Measurements from ENCODE around the gene GPRIN2.

Gene GPRIN2

GRCh38 chr10:46523119-46523961, 33.1 kb downstream of the GPRIN2 start:
- H3K9me3 ChIP-seq (ENCODE audit: low read depth, low read length) = no peaks in the 10 kb centered on the region
- H3K9ac ChIP-seq (ENCODE audit: insufficient read length) = no peak overlapping the region
- H3K27ac ChIP-seq = peak overlapping the region; percentile 91; the same call in 1 of the 2 replicates
- H3K36me3 ChIP-seq (ENCODE audit: insufficient read depth, low read length) = no peaks in the 10 kb centered on the region
- DNase-seq (ENCODE audit: low read depth, low spot score) = no peak
- no peak for TF ChIP-seq EZH2 (IDR thresholded peaks at IDR 0.05)
- no peak for TF ChIP-seq POLR2AphosphoS5 (IDR thresholded peaks at IDR 0.05; ENCODE audit: borderline replicate concordance, low read depth, low read length)
- no peak for TF ChIP-seq FOXP2 (optimal IDR thresholded peaks at IDR 0.05; ENCODE audit: control extremely low read depth, extremely low read length, insufficient read depth)
- no peak overlapping the region for H3K4me3 ChIP-seq

- no peak overlapping the region for H3K27ac ChIP-seq
- no peak for DNase-seq (ENCODE audit: low read depth, low spot score)
- no peaks in the 10 kb centered on the region for H3K36me3 ChIP-seq (ENCODE audit: insufficient read depth, low read length)
- H3K9ac ChIP-seq (ENCODE audit: insufficient read length) = no peak overlapping the region
- no peaks in the 10 kb centered on the region for H3K9me3 ChIP-seq (ENCODE audit: low read depth, low read length)
- no peak overlapping the region for H3K4me3 ChIP-seq
- no peak for TF ChIP-seq FOXP2 (optimal IDR thresholded peaks at IDR 0.05; ENCODE audit: control extremely low read depth, extremely low read length, insufficient read depth)
Measured at GRCh38 chr10:46522295-46523118, 34.0 kb downstream of the GPRIN2 start.

GRCh38 chr10:46520941-46521340, 35.5 kb downstream of the GPRIN2 start:
- no peak overlapping the region for H3K27ac ChIP-seq
- H3K9ac ChIP-seq (ENCODE audit: insufficient read length) = no peak overlapping the region
- no peak for TF ChIP-seq FOXP2 (optimal IDR thresholded peaks at IDR 0.05; ENCODE audit: control extremely low read depth, extremely low read length, insufficient read depth)
- no peak for TF ChIP-seq EZH2 (IDR thresholded peaks at IDR 0.05)
- no peak for TF ChIP-seq POLR2AphosphoS5 (IDR thresholded peaks at IDR 0.05; ENCODE audit: borderline replicate concordance, low read depth, low read length)
- no peak for DNase-seq (ENCODE audit: low read depth, low spot score)
- no peaks in the 10 kb centered on the region for H3K36me3 ChIP-seq (ENCODE audit: insufficient read depth, low read length)
- H3K4me3 ChIP-seq = no peak overlapping the region
- H3K9me3 ChIP-seq (ENCODE audit: low read depth, low read length) = no peaks in the 10 kb centered on the region

GRCh38 chr10:46520381-46520780, 36.1 kb downstream of the GPRIN2 start:
- H3K36me3 ChIP-seq (ENCODE audit: insufficient read depth, low read length) = no peaks in the 10 kb centered on the region
- H3K27ac ChIP-seq = no peak overlapping the region
- H3K4me3 ChIP-seq = no peak overlapping the region
- no peak for DNase-seq (ENCODE audit: low read depth, low spot score)
- no peaks in the 10 kb centered on the region for H3K9me3 ChIP-seq (ENCODE audit: low read depth, low read length)
- H3K9ac ChIP-seq (ENCODE audit: insufficient read length) = no peak overlapping the region
- TF ChIP-seq FOXP2 (optimal IDR thresholded peaks at IDR 0.05; ENCODE audit: control extremely low read depth, extremely low read length, insufficient read depth) = no peak
- no peak for TF ChIP-seq EZH2 (IDR thresholded peaks at IDR 0.05)
- no peak for TF ChIP-seq POLR2AphosphoS5 (IDR thresholded peaks at IDR 0.05; ENCODE audit: borderline replicate concordance, low read depth, low read length)

GRCh38 chr10:46518028-46518725, 38.3 kb downstream of the GPRIN2 start:
- Histone ChIP-seq H3K27ac (no peak overlapping the region), H3K4me3 (no peak overlapping the region), H3K9ac (ENCODE audit: insufficient read length) (no peak overlapping the region), H3K9me3 (ENCODE audit: low read depth, low read length) (no peaks in the 10 kb centered on the region), H3K36me3 (ENCODE audit: insufficient read depth, low read length) (no peaks in the 10 kb centered on the region)
- TF ChIP-seq FOXP2 (optimal IDR thresholded peaks at IDR 0.05; ENCODE audit: control extremely low read depth, extremely low read length, insufficient read depth) (no peak), EZH2 (IDR thresholded peaks at IDR 0.05) (no peak), POLR2AphosphoS5 (IDR thresholded peaks at IDR 0.05; ENCODE audit: borderline replicate concordance, low read depth, low read length) (no peak)
- no peak for DNase-seq (ENCODE audit: low read depth, low spot score)

GRCh38 chr10:46517541-46517940, 38.9 kb downstream of the GPRIN2 start:
- no peaks in the 10 kb centered on the region for H3K9me3 ChIP-seq (ENCODE audit: low read depth, low read length)
- H3K36me3 ChIP-seq (ENCODE audit: insufficient read depth, low read length) = no peaks in the 10 kb centered on the region
- no peak overlapping the region for H3K9ac ChIP-seq (ENCODE audit: insufficient read length)
- H3K27ac ChIP-seq = no peak overlapping the region
- H3K4me3 ChIP-seq = no peak overlapping the region
- no peak for DNase-seq (ENCODE audit: low read depth, low spot score)
- TF ChIP-seq POLR2AphosphoS5 (IDR thresholded peaks at IDR 0.05; ENCODE audit: borderline replicate concordance, low read depth, low read length) (no peak), EZH2 (IDR thresholded peaks at IDR 0.05) (no peak), FOXP2 (optimal IDR thresholded peaks at IDR 0.05; ENCODE audit: control extremely low read depth, extremely low read length, insufficient read depth) (no peak)

- no peaks in the 10 kb centered on the region for H3K36me3 ChIP-seq (ENCODE audit: insufficient read depth, low read length)
- no peak overlapping the region for H3K4me3 ChIP-seq
- no peak overlapping the region for H3K9ac ChIP-seq (ENCODE audit: insufficient read length)
- no peak overlapping the region for H3K27ac ChIP-seq
- no peak for TF ChIP-seq EZH2 (IDR thresholded peaks at IDR 0.05)
- no peak for TF ChIP-seq POLR2AphosphoS5 (IDR thresholded peaks at IDR 0.05; ENCODE audit: borderline replicate concordance, low read depth, low read length)
- TF ChIP-seq FOXP2 (optimal IDR thresholded peaks at IDR 0.05; ENCODE audit: control extremely low read depth, extremely low read length, insufficient read depth) = no peak
- no peak for DNase-seq (ENCODE audit: low read depth, low spot score)
- H3K9me3 ChIP-seq (ENCODE audit: low read depth, low read length) = no peaks in the 10 kb centered on the region
Measured at GRCh38 chr10:46516660-46517416, 39.6 kb downstream of the GPRIN2 start.

All from SK-N-MC (cell line).